GM23248 (cell line): ENCODE measurements around the gene MGAT3.

Experiments used
- EZH2 ChIP-seq: fragments of 200-600 bp; sonication (generic); IDR thresholded peaks from 2 replicates; pipeline ENCODE4 v1.6.1; 2018; ENCODE audit warnings: antibody characterized with exemption, mild to moderate bottlenecking; ENCODE audit not compliant: insufficient read depth, poor library complexity, severe bottlenecking
- EZH2phosphoT487 ChIP-seq: fragments of 200-600 bp; sonication (generic); IDR thresholded peaks from 2 replicates; pipeline ENCODE4 v1.6.1; 2018; ENCODE audit warnings: antibody characterized with exemption, moderate library complexity, mild to moderate bottlenecking, low read depth; ENCODE audit not compliant: insufficient read depth

DNA sequence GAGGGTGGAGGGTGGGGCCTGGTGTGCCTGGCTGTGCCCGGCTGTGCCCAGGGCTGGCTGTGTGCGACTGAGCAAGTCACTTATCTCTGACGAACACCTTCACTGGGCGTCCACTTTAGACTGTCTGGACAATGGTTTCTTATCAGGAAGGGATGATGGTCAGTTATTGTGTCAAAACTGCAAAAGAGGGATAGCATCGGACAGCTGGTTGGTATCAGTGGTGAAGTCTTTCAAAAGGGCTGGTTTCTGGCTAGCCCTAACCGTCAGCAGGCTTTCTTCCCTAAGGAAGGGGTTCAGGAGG, 4.1 kb upstream of the MGAT3 start:
- TF ChIP-seq EZH2 (no peak), EZH2phosphoT487 (no peak)
